NCI-H2029 (cell line): Measurements from ENCODE around the gene KAT8.
"Not testable (repeated sequence)": the region's sequence is repeated elsewhere in the genome, so short reads cannot be mapped to it uniquely, and the experiment has no call there.

Experiments
- DNase-seq: peaks from one replicate; lab custom pipeline; 2025; lab: John Stamatoyannopoulos, UW

Gene KAT8

DNA sequence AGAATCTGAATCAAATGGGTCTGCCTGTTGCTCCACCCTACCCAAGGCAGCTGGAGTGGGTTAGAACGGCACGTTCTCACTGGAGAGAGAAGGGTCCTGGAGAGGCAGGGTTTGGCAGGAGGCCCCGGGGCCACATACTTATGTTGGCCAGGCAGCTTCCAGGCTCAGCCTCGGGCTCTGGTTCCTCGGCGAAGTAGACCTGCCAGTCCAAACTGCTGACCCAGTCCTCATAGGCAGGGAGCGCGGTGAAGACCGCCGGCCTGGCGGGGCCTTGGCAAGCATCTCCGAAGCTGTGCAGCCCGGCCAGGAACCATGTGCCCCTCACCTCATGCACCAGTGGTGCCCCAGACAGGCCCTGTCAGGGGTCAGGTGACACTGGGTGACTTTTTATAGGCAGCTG, 33.5 kb upstream of the KAT8 start:
- no peak for DNase-seq

DNA sequence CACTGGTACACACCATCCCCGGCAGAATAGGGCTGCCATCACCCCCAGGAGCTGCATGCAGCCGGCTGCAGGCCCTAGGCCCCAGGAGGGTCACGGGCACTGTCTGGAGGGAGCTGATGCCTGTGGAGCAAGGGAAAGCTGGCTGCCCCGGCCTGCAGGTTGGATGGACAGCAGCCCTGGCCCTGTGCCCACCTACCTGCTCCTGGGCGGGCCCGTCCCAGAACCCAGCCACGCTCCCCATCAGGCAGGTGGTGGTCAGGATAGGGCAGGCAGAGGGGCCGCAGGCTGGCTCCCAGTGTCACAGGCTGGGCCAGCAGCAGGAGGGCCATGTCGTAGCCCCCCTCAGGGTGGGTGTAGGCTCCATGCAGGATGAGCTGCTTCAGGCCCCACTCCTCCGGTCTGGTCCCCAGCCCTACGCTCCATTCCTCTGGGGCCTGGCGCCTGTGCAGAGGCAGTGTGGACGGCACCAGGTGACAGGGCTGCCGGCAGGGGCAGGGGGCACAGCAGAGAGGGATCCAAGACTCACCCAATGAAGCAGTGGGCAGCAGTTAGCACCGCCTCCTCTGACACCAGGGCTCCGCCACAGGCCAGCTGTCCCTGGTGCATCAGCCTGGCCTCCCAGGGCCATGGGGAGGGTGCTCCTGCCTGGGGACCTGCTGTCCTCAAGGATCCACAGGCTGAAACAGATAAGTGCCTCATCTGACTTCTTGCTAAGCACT, 32.7 kb upstream of the KAT8 start:
- no peak for DNase-seq

DNA sequence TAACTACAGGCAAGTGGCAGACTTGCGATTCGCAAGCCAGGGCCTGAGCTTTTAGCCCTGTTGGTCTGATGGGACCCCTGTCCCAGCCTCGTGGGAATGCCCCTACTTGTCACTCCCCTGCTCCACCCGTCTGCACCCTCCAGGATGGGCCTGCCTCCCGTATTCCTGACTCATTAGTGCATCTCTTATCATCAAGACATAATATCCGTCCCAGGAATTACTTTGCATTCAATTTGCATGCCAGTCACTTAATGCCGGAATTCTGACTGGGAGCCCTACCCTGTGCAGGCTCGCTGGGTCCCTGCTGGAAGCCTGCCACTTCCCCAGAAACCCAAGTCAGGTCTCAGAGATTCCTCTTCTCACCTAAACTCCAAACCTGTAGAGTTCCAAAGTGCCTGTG, 32.1 kb upstream of the KAT8 start:
- DNase-seq: no peak

DNA sequence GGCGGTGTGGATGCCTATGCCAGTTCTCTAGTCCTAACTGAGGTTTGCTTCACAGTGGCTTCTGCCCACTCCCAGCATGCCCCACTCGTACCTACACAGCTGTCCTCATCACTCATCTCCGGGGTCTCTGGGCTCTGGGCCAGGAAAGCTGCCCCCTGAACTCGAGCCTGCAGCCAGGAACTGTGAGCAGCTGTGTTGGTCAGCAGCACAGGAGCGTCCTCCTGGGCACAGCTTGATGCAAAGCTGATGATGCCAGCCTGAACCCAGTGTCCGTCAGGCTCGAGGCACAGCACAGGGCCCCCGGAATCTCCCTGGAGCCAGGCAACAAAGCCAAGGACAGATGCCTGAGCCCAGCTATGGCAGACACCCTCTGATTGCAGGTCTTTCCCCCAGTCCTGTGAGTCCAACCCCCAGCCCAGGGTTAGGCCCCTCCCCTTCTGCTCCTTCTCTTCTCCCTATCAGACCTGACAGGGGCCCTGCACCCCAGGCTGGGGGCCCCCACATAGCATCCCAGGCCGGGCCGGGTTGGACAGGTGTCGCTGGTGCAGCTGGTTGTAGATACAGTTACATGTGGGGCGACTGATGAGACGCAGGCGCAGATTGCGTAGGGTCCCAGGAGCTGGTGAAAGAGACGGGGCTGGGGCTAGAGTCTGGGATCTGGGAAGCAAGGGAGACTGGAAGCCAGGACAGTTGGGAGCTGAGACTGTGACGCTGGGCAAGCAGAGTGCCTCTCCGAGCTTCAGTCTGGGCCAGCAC, 31.4 kb upstream of the KAT8 start:
- DNase-seq: no peak

DNA sequence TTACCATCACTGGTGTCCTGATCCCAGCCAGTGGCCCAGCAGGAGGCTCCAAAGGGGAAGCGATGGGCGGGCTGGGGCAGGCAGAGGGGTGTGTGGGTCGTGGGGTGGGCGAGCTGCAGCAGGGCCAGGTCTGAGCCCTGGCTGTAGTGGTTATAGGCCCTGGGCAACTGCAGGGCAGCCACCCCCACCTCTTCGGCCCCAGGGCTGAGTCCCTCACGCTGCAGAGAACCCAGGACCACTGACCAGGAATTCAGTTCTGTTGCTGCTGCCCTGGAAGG, 30.9 kb upstream of the KAT8 start:
- DNase-seq: no peak

DNA sequence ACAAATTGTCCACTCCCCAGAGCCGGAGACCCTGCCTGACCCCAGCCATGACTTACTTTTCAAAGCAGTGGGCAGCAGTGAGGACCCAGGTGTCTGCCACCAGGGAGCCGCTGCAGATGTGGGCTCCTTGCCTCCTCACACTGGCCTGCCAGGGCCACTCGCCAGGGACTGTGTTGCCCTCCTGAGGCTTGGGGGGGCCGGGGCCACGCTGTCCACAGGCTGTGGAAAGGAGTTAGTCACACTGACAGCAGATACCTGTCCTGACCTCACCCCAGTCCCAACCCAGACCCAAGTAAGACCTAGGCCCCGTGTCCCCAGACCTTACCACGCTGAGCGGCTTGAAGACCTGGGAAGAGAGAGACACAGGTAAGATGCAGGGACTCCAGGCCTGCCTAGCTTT, 30.0 kb upstream of the KAT8 start:
- no peak for DNase-seq

DNA sequence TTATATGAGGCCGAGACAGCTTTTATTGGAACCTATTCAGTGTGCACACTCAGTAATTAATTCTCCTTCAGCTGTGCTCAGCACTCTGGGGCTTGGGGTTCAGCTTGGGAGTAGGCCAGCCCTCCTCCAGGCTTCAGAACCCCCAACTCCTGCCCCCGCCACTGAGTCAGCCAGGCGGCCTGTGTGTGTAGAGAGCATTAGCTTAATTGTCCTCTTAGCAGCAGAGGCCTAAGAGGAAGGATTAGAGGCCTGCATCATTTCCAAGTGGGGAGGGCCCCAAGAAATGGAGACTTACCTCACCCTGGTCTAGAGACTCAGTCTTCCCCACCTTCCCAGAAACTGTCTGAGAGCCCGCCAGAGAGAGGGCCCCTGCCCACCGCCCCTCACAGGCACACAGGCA, 29.5 kb upstream of the KAT8 start:
- no peak for DNase-seq

DNA sequence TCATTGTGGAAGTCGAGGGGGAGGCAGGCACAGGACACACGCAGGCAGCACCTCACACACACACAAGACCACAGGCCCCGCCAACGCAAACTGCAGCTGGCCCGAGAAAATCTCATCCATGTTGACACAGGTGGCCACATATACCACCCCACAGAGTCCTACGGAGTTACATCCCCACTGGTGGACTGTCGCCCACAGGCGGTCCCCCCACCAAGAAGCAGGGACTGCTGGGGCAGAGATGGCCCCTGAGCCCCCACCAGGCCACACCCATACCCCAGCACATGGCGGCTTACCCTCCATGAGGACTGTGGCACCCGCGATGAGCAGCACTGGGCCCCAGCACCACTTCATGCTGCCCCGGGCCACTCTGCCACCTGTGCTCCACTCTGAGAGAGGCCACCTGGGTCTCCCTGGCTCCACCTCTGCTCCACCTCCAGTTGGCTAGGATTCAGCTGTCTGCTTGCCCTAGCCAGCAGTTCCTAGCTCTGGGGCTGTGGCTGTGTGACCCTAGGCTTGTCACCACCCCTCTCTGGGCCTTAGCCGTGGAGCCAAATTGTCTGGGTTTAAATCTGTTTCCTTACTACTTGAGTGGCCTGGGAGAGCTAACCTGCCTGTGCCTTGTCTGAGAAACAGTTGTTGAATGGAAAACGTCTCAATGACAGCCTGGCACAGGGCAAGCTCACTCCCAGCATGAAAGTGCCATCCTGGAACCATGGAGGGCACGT, 28.8 kb upstream of the KAT8 start, which contains the start of gene PRSS53:
PRSS53 (minus strand) TSS at position 485 of the 725 bp plus-strand sequence; CDS start at position 351, 134 bp downstream.
- peak; percentile 28 for DNase-seq

DNA sequence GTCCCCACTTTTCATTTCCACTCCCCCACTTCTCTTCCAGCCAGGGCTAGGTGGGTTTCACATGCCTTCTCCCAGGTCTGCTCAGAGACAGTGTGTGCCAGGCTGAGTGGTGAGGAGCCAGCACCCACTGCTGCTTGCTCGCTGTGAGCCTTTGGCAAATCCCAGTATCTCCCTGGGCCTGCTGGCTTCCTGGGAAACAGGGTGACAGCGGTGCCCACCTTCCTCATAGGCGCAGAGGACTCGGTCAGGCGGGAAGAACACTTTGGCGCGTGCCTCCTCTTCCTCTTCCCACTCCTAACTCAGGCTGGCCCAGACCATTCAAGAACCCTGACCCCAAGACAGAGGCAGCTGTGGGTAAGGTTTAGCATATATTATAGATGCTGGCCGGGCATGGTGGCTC, 28.3 kb upstream of the KAT8 start:
- DNase-seq: no peak

DNA sequence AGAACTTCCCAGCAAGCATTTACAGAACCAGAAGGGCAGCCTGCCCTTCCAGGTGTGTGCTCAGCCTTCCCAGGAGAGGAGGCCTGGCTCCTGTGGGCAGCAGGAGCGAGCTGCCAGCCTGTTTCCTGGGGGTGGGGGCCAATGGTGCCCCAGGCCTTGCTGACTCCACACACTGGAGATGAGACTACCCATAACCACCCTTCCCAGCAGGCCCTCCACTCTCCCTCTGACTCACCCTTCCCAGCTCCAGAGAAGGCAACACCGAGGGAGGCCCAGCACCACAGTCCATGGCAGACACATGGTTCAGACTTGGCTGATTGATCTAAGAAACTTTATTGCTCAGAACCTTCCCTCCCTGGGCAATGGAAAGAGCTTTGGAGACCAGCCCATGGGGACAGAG, 26.9 kb upstream of the KAT8 start:
- no peak for DNase-seq

DNA sequence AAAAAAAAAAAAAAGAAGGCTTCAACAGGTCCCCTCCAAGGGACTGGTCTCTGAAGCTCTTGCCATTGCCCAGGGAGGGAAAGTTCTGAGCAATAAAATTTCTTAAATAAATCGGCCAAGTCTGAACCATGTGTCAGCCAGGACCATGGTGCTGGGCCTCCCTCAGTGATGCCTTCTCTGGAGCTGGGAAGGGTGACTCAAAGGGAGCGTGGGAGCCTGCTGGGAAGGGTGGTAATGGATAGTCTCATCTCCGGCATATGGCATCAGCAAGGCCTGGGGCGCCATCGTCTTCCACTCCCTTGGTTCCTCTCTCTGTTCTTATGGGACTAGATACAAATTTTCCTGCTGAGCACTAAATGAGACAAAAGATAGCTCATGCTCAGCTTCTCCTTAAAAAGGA, 25.1 kb upstream of the KAT8 start:
- DNase-seq: no peak

DNA sequence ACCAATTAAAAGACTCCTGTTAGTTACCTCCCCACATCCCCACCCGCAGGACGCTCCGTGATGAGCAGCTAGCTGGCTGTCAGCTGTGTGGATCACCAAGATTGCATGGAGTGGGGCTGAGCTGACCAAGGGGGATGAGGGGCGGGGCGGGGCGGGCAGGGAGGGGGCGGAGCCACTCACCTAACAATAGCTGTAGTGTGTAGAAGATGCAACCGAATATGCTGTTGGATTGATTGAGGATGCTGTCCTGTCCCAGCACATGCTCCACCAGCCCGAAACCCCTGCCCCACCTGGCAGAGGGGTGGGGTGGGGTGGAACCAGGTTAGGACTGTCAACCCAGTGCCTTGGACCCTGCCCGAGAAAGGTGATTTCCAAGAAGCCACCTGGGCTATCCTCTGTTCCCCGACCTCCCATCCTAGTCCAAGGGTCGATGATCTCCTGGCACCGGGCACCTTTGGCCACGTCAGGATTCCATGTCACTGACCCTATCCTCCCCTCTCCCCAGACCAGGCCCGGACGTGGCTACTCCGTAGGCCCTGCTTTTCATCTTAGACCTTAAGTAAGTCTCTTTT, 24.2 kb upstream of the KAT8 start:
- no peak for DNase-seq

DNA sequence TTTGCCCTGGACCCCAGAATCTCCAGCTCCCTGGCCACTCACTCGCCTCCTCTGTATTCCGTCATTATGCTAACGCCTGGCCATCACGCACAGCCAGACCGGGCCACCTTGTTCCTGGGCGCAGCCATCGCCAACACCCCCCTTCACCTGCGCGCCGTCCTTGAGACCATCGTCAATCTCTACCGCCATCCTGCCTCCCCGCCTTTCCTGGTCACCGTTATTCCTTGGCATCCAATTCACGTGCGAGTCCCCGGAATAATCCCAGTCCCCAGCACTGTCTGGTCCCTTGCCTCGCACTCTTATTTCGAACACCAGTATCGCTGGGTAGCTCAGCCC, 23.4 kb upstream of the KAT8 start:
- no peak for DNase-seq

DNA sequence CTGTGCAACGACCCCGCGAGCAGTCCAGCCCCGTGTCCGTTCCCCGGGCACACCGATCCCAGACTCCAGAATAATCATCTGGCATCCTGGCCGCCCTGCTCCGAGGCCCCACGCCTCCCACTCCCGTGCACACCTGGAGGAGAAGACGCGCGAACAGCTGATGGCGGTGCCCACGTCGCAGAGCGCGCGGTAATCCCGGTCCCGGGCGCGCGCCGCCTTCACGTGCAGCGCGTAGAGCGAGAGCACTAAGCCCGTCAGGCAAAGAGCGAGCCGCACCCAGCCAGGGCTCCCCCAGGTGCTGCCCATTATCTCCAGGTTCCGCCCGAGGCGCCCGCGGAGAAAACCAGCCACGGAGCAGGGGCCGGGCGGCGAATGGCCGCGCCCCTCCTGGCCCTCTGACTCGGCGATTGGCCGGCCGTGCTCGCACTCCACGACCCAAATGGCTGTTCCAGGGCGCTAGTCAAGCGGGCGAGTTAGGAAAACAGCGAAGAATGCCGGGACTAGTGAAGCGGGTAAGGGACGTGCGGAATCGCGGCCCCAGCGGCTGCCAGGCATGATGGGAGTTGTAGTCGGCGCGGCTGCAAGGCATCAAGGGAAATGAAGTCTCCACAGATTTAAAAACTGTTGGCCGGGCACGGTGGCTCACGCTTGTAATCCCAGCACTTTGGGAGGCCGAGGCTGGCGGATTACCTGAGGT, 22.9 kb upstream of the KAT8 start, which contains the start of gene VKORC1:
VKORC1 (minus strand) TSS at position 374 of the 697 bp plus-strand sequence; CDS start at position 306, 68 bp downstream.
- peak; percentile 94 for DNase-seq

DNA sequence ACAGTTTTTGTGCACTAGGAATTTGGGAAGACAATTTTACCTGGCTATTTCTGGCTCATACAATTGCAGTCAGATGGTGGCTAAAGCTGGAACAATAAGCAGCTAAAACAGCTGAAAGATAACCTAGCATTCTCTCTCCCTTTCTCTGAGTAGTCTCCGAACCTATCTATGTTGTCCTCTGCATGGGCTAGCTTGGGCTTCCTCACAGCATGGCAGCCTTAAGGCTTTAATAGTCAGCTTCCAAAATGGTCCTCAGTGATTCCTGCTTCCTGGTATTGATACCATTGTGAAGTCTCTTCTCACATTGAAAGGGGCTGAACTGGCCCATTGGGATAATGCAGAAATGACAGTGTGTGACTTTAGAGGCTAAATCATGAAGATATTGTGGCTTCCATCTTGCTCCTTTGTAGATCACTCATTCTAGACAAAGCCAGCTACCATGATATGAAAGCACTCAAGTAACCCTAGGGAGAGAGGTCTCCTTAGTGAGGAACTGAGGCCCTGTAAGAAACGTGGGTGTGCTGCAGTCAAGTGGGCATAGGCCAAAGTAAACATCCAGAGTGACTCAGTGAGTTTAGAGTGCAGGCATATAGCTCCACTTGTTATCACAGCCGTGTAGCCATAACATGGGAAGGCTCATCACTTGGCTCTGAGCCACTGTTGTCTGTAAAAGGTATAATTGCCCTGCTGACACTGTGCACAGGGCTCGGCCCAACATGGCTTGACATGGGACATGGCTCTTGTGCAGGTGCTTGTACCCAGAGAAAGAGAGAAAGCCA, 17.4 kb upstream of the KAT8 start:
- DNase-seq: no peak

DNA sequence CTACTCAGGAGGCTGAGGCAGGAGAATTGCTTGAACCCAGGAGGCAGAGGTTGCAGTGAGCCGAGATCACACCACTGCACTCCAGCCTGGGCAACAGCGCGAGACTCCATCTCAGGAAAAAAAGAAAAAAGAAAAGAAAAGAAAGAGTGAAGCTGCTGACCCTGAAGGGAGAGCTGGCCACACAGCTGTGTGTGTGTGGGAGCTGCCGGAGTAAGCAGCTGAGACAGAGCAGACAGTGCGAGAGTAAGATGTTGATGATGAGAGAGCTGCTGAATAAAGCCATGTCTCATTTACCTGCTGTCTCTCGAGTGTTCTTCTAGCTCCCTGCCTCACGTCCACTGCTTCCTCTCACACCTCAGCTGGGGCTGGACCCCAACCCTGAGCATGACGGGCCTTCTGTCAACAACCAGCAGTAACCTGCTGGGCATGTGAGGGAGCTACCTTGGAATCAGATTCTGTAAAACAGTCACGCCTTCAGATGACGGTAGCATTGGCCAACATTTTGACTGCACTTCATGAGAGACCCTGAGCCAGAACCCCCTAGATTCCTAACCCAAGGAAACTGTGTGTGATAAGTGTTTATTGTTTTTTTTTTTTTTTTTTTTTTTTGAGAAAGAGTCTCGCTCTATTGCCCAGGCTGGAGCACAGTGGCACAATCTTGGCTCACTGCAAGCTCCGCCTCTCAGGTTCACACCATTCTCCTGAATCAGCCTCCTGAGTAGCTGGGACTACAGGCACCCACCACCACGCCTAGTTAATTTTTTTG, 16.4 kb upstream of the KAT8 start:
- DNase-seq: not testable (repeated sequence)

DNA sequence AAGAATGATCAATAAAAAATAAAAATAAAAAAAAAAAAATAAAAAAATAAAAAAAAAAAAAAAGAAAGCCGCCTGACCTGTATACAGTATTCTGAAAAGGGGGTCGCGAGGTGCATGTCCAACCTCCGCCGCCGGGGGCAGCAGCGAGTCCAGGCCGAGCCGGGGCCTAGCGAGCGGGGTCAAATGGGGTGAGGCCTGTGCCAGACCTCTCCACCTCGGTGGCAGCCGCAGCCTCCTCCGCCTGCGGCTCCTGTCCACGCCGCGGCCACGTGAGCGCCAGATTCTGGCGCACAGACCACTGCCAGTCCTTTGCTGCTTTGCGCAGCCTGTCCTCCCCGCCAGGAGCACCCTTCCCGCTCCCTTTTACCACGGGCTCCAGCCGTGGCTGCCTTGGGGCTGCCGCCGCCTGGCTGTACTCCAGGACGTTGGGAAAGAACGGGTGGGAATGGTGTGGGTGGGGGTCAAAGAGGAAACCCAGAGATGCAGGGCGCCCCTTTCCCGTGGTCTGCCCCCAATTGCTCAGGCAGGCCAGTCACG, 11.7 kb upstream of the KAT8 start:
- peak; percentile 77 for DNase-seq

DNA sequence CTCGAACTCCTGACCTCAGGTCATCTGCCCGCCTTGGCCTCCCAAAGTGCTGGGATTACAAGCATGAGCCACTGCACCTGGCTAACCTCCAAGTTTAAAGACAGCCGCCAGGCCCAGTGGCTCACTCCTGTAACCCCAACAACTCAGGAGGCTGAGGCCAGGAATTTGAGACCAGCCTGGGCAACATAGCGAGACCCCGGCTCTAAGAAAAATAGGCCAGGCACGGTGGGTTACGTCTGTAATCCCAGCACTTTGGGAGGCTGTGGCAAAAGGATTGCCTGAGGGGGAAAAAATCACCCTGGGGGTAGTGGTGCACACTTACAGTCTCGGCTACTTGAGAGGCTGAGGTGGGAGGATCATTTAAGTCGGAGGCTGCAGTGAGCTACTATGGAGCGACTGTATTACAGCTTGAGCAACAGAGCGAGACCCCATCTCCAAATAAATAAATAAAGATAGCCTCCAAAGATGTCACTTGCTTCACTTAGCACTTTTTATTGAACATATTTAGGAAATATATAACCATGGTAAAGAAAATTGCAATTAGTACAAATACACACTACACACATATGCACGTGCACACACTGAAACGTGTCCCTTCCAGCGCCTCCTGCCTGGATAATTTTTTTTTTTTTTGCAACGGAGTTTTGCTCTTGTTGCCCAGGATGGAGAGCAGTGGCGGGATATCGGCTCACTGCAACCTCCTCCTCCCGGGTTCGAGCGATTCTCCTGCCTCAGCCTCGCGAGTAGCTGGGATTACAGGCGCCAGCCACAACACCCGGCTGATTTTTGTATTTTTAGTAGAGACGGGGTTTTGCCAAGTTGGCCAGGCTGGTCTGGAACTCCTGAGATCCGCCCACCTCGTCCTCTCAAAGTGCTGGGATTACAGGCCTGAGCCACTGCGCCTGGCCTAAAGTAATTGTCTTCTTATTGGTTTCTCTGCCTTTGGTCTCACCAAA, 10.7 kb upstream of the KAT8 start:
- DNase-seq: no peak

DNA sequence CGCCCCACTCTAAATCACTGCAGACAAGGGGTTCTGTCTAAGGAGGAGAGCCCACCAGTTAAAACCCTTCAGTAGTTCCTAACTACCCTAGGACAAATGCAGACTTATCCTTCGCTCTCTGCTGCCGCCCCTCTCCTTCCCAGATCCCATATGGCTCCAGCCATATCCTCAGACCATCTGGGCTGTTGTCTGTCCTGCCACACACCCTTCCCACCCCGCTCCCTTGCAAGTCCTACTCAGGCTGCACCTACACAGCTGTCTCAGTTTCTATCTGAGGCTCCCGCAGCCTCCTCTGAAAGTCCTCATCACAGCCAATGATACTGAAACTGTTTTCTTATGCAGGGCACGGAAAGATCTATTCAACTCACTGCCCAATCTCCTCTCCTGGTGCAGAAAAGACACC, 10.0 kb upstream of the KAT8 start:
- no peak for DNase-seq
